Brain microvascular endothelial cell (primary cell): Measurements from ENCODE around the gene PDE1C.

Source experiments
- DNase-seq: peaks from one replicate; pipeline ENCODE4 v3.0.0-alpha.2; 2020
- H3K27ac ChIP-seq: fragments of 250-450 bp; sonication (Bioruptor Pico); 2 replicates; pipeline ENCODE4 v1.5.1; 2020; ENCODE audit warnings: mild to moderate bottlenecking, moderate library complexity
- H3K27me3 ChIP-seq: fragments of 250-450 bp; sonication (Bioruptor Pico); replicated peaks from 2 replicates; pipeline ENCODE4 v1.5.1; 2020; ENCODE audit warnings: mild to moderate bottlenecking
- H3K36me3 ChIP-seq: fragments of 250-450 bp; sonication (Bioruptor Pico); replicated peaks from 2 replicates; pipeline ENCODE4 v1.5.1; 2020; ENCODE audit warnings: mild to moderate bottlenecking
- H3K4me3 ChIP-seq: 2 replicates; pipeline ENCODE4 v1.5.1; 2011; ENCODE audit warnings: low read depth, mild to moderate bottlenecking, control low read depth, low read length, moderate library complexity
- CTCF ChIP-seq: IDR thresholded peaks from 2 replicates; pipeline ENCODE4 v1.5.1; 2011; ENCODE audit warnings: low read depth, mild to moderate bottlenecking, moderate library complexity, low read length, control low read depth, inconsistent platforms; ENCODE audit errors: missing control alignments
- in situ Hi-C: cut with HindIII; loops from 2 replicates; pipeline ENCODE4 v1.10.0; 2017; ENCODE audit warnings: low sequenced_read_pairs, low pct_ligation_motif_present

The PDE1C gene

GRCh38 chr7:31893365-31893764 lies 176.8 kb downstream of the PDE1C start:
- H3K27me3 ChIP-seq, result no peaks in the 10 kb centered on the region
- TF ChIP-seq CTCF, result no peak
- no peaks in the 10 kb centered on the region for H3K36me3 ChIP-seq
- H3K27ac ChIP-seq, result no peak overlapping the region
- DNase-seq, result no peak
- in situ Hi-C loops, result no loop called here
- no peak overlapping the region for H3K4me3 ChIP-seq

- DNase-seq, result no peak
- H3K4me3 ChIP-seq, result no peak overlapping the region
- no peak for TF ChIP-seq CTCF
- no peak overlapping the region for H3K27ac ChIP-seq
- no peaks in the 10 kb centered on the region for H3K36me3 ChIP-seq
- in situ Hi-C loops, result no loop called here
- H3K27me3 ChIP-seq, result no peaks in the 10 kb centered on the region
These were observed 177.9 kb downstream of the PDE1C start for GRCh38 chr7:31892099-31892829.

GRCh38 chr7:31890766-31891165 lies 179.4 kb downstream of the PDE1C start:
- no peak overlapping the region for H3K27ac ChIP-seq
- DNase-seq, result no peak

GRCh38 chr7:31890198-31890597 lies 180.0 kb downstream of the PDE1C start:
- TF ChIP-seq CTCF, result no peak
- Histone ChIP-seq H3K36me3 (no peaks in the 10 kb centered on the region), H3K27me3 (no peaks in the 10 kb centered on the region), H3K27ac (no peak overlapping the region), H3K4me3 (no peak overlapping the region)
- no peak for DNase-seq
- in situ Hi-C loops, result no loop called here

More at GRCh38 chr7:31890766-31891165, 179.4 kb downstream of the PDE1C start:
- H3K36me3 ChIP-seq, result no peaks in the 10 kb centered on the region
- H3K27me3 ChIP-seq, result no peaks in the 10 kb centered on the region
- no peak overlapping the region for H3K4me3 ChIP-seq
- in situ Hi-C loops, result no loop called here
- TF ChIP-seq CTCF, result no peak

- no peak overlapping the region for H3K27ac ChIP-seq
- TF ChIP-seq CTCF, result no peak
- no peak for DNase-seq
- in situ Hi-C loops, result no loop called here
- no peaks in the 10 kb centered on the region for H3K36me3 ChIP-seq
- H3K27me3 ChIP-seq, result no peaks in the 10 kb centered on the region
- no peak overlapping the region for H3K4me3 ChIP-seq
These were observed 183.2 kb downstream of the PDE1C start for GRCh38 chr7:31887006-31887405.

- in situ Hi-C loops, result no loop called here
- Histone ChIP-seq H3K36me3 (no peaks in the 10 kb centered on the region), H3K27me3 (no peaks in the 10 kb centered on the region), H3K4me3 (no peak overlapping the region), H3K27ac (no peak overlapping the region)
- no peak for DNase-seq
- no peak for TF ChIP-seq CTCF
These were observed 185.0 kb downstream of the PDE1C start for GRCh38 chr7:31885171-31885570.
